IPS DF 19.7 (cell line): ENCODE measurements around the gene PSTPIP2.
"Not testable (repeated sequence)": the region's sequence is repeated elsewhere in the genome, so short reads cannot be mapped to it uniquely, and the experiment has no call there.

Source experiments
- DNase-seq: peaks from one replicate; pipeline ENCODE4 v3.0.0-alpha.2; 2013; ENCODE audit warnings: low read depth, low spot score

PSTPIP2 gene

GRCh38 chr18:46070232-46070631 lies 1.8 kb downstream of the PSTPIP2 start:
- DNase-seq: no peak

- DNase-seq: no peak
These were observed 2.5 kb downstream of the PSTPIP2 start for GRCh38 chr18:46069524-46069923.

GRCh38 chr18:46068763-46069162 lies 3.3 kb downstream of the PSTPIP2 start:
- DNase-seq: no peak

GRCh38 chr18:46067438-46068007 lies 4.5 kb downstream of the PSTPIP2 start:
- DNase-seq: no peak

- no peak for DNase-seq
These were observed 9.3 kb downstream of the PSTPIP2 start for GRCh38 chr18:46062781-46063180.

GRCh38 chr18:46061796-46062195 lies 10.3 kb downstream of the PSTPIP2 start:
- no peak for DNase-seq

GRCh38 chr18:46061387-46061786 lies 10.7 kb downstream of the PSTPIP2 start:
- no peak for DNase-seq

GRCh38 chr18:46060359-46060841 lies 11.7 kb downstream of the PSTPIP2 start:
- DNase-seq: no peak

- no peak for DNase-seq
These were observed 16.2 kb downstream of the PSTPIP2 start for GRCh38 chr18:46055838-46056230.

GRCh38 chr18:46054956-46055837 lies 16.9 kb downstream of the PSTPIP2 start:
- no peak for DNase-seq

- DNase-seq: no peak
These were observed 18.5 kb downstream of the PSTPIP2 start for GRCh38 chr18:46053368-46054095.

GRCh38 chr18:46051731-46052461 lies 20.2 kb downstream of the PSTPIP2 start:
- no peak for DNase-seq

GRCh38 chr18:46050268-46050667 lies 21.8 kb downstream of the PSTPIP2 start:
- DNase-seq: no peak

GRCh38 chr18:46048641-46049040 lies 23.4 kb downstream of the PSTPIP2 start:
- no peak for DNase-seq

- DNase-seq: not testable (repeated sequence)
These were observed 24.7 kb downstream of the PSTPIP2 start for GRCh38 chr18:46047369-46047768.

- DNase-seq: no peak
These were observed 25.4 kb downstream of the PSTPIP2 start for GRCh38 chr18:46046688-46047087.

- DNase-seq: no peak
These were observed 25.9 kb downstream of the PSTPIP2 start for GRCh38 chr18:46046126-46046525.

GRCh38 chr18:46042571-46043123 lies 29.4 kb downstream of the PSTPIP2 start:
- no peak for DNase-seq

GRCh38 chr18:46040747-46041104 lies 31.3 kb downstream of the PSTPIP2 start:
- DNase-seq: no peak

GRCh38 chr18:46040033-46040746 lies 31.9 kb downstream of the PSTPIP2 start:
- no peak for DNase-seq
